CD4-positive, alpha-beta T cell treated with Interleukin-6 at 100 ng/mL for 8 hours (primary cell): Measurements from ENCODE around the gene KRT17.
"Not testable (repeated sequence)": the region's sequence is repeated elsewhere in the genome, so short reads cannot be mapped to it uniquely, and the experiment has no call there.

Experiments used
- DNase-seq: peaks from one replicate; pipeline ENCODE4 v3.0.0-alpha.2; 2020; ENCODE audit warnings: mixed read lengths, low spot score

KRT17 gene

GRCh38 chr17:41653892-41654677 lies 29.7 kb upstream of the KRT17 start:
- DNase-seq, result no peak

- no peak for DNase-seq
These were observed 29.0 kb upstream of the KRT17 start for GRCh38 chr17:41653421-41653820.

- no peak for DNase-seq
These were observed 28.1 kb upstream of the KRT17 start for GRCh38 chr17:41652461-41652970.

GRCh38 chr17:41651625-41652460 lies 27.5 kb upstream of the KRT17 start:
- DNase-seq, result no peak

GRCh38 chr17:41650794-41651624 lies 26.6 kb upstream of the KRT17 start:
- no peak for DNase-seq

GRCh38 chr17:41649923-41650519 lies 25.6 kb upstream of the KRT17 start:
- no peak for DNase-seq

GRCh38 chr17:41648411-41649195 lies 24.2 kb upstream of the KRT17 start:
- DNase-seq, result peak; percentile 78

- DNase-seq, result peak; percentile 82
These were observed 23.6 kb upstream of the KRT17 start for GRCh38 chr17:41647940-41648410.

- no peak for DNase-seq
These were observed 22.9 kb upstream of the KRT17 start for GRCh38 chr17:41647038-41647813.

- no peak for DNase-seq
These were observed 18.1 kb upstream of the KRT17 start for GRCh38 chr17:41642252-41643156.

- not testable (repeated sequence) for DNase-seq
These were observed 16.2 kb upstream of the KRT17 start for GRCh38 chr17:41640596-41640995.

GRCh38 chr17:41639492-41640473 lies 15.4 kb upstream of the KRT17 start:
- DNase-seq, result no peak

GRCh38 chr17:41638941-41639340 lies 14.6 kb upstream of the KRT17 start:
- no peak for DNase-seq

- DNase-seq, result no peak
These were observed 13.8 kb upstream of the KRT17 start for GRCh38 chr17:41638194-41638593.

- DNase-seq, result no peak
These were observed 12.3 kb upstream of the KRT17 start for GRCh38 chr17:41636652-41637051.

GRCh38 chr17:41635121-41636097 lies 11.0 kb upstream of the KRT17 start:
- no peak for DNase-seq
